HepG2 (cell line): ENCODE measurements around the gene RNASE9. TPM values are rescaled to one million over a fixed set of nuclear protein-coding genes. Genes with fewer than 3 reads are reported as not detected.

Source experiments
- ATAC-seq: fragments of 200-7000 bp; cut with Tn5 transposase; 3 replicates; pipeline ENCODE4 v1.9.1; 2020; ENCODE audit warnings: mild to moderate bottlenecking, moderate library complexity
- BruUV-seq: library from RNA; stranded (reverse); fragments of 400-500 nt; replicated peaks from 2 replicates; lab custom pipeline; 2021; lab: Mats Ljungman, UMichigan
- CTCF ChIA-PET: fragments of 300-600 bp; formaldehyde crosslinking; extraction: SDS; loops from one replicate; lab custom pipeline; 2021; ENCODE audit warnings: low total read pairs, inconsistent platforms, low intra/inter-chr PET ratio; lab: Yijun Ruan, JAX
- POLR2A ChIA-PET: fragments of 350-600 bp; sonication (Branson Sonifier 250); formaldehyde crosslinking; loops from one replicate; lab custom pipeline; 2020; ENCODE audit warnings: antibody characterized with exemption, inconsistent platforms; lab: Yijun Ruan, JAX
- DNase-seq: peaks from one replicate; pipeline ENCODE4 v3.0.0-alpha.2; 2015; ENCODE audit warnings: low spot score
- FAIRE-seq: peaks from 3 replicates; lab custom pipeline; 2011; peaks lifted over from hg19 to GRCh38; lab: Jason Lieb, UNC
- H2AFZ ChIP-seq: one replicate; pipeline ENCODE4 v1.6.1; 2011; ENCODE audit warnings: low read length, inconsistent platforms
- H3K27ac ChIP-seq: fragments of 300-600 bp; 3 replicates; pipeline ENCODE4 v1.8.0; 2011; ENCODE audit warnings: mixed run types, mild to moderate bottlenecking, mixed read lengths, low read length, inconsistent platforms; ENCODE audit not compliant: insufficient read depth; ENCODE audit errors: extremely low read length
- H3K27me3 ChIP-seq, 2 experiments: fragments of 200-600 bp in 1 of 2; 2 replicates in 1 of 2; 3 replicates in 1 of 2; pipeline versions ENCODE4 v1.6.0 to v1.8.0; 2011; ENCODE audit warnings: low read length in 2 of 2, mild to moderate bottlenecking in 2 of 2, moderate library complexity in 2 of 2, inconsistent platforms in 1 of 2; ENCODE audit not compliant: insufficient read depth in 2 of 2, control insufficient read depth in 1 of 2
- H3K36me3 ChIP-seq, 2 experiments: fragments of 200-600 bp in 1 of 2; replicated peaks in 1 of 2; 2 replicates in 1 of 2; 3 replicates in 1 of 2; pipeline versions ENCODE4 v1.5.1 to v1.8.0; 2011; ENCODE audit warnings: low read length in 2 of 2, inconsistent platforms in 1 of 2; ENCODE audit not compliant: insufficient read depth in 2 of 2, control insufficient read depth in 1 of 2
- H3K4me1 ChIP-seq: 2 replicates; pipeline ENCODE4 v1.5.1; 2012; ENCODE audit warnings: low read length, inconsistent platforms; ENCODE audit not compliant: insufficient read depth
- H3K4me2 ChIP-seq: 2 replicates; pipeline ENCODE4 v1.6.0; 2011; ENCODE audit warnings: low read depth, low read length, inconsistent platforms
- H3K4me3 ChIP-seq, 3 experiments: fragments of 200-600 bp in 1 of 3; sonication (generic), shearing (Covaris generic) in 1 of 3; replicated peaks in 1 of 3; 2 replicates each; pipeline ENCODE4 v1.5.1; 2011 to 2016; ENCODE audit warnings: low read length in 3 of 3, inconsistent platforms in 2 of 3, low read depth in 2 of 3, mild to moderate bottlenecking in 2 of 3, control low read depth in 1 of 3, mixed read lengths in 1 of 3; ENCODE audit not compliant: insufficient read depth in 1 of 3
- H3K79me2 ChIP-seq: one replicate; pipeline ENCODE4 v1.6.1; 2011; ENCODE audit warnings: low read length, inconsistent platforms; ENCODE audit not compliant: insufficient read depth
- H3K9ac ChIP-seq: 2 replicates; pipeline ENCODE4 v1.6.0; 2011; ENCODE audit warnings: mild to moderate bottlenecking, low read depth, low read length, inconsistent platforms; ENCODE audit not compliant: insufficient read depth
- H3K9me3 ChIP-seq: 2 replicates; pipeline ENCODE4 v1.5.1; 2012; ENCODE audit warnings: mild to moderate bottlenecking, low read length
- H4K20me1 ChIP-seq: 2 replicates; pipeline ENCODE4 v1.6.0; 2011; ENCODE audit warnings: inconsistent platforms, mild to moderate bottlenecking, low read length, moderate library complexity; ENCODE audit not compliant: insufficient read depth
- ATF4 ChIP-seq, 2 experiments: fragments of 450-650 bp in 1 of 2; sonication (generic) in 1 of 2; formaldehyde crosslinking; IDR thresholded peaks; 2 replicates each; pipeline versions ENCODE4 v1.5.0 to v1.8.0; 2020 to 2022; ENCODE audit warnings: mild to moderate bottlenecking in 1 of 2, missing genetic modification reagents in 1 of 2
- MAZ ChIP-seq, 2 experiments: sonication (generic) in 1 of 2; formaldehyde crosslinking in 1 of 2; IDR thresholded peaks; 2 replicates each; pipeline versions ENCODE4 v1.5.0 to v1.6.1; 2012 to 2020; ENCODE audit warnings: low read depth in 2 of 2, mild to moderate bottlenecking in 2 of 2, borderline replicate concordance in 1 of 2, improper control_type of control experiment in 1 of 2, low read length in 1 of 2, missing genetic modification reagents in 1 of 2, moderate library complexity in 1 of 2
- PATZ1 ChIP-seq: sonication (generic); formaldehyde crosslinking; IDR thresholded peaks from 2 replicates; pipeline ENCODE4 v1.4.0; 2020; ENCODE audit warnings: missing genetic modification reagents
- PAXIP1 ChIP-seq: sonication (generic); formaldehyde crosslinking; conservative IDR thresholded peaks from 2 replicates; pipeline ENCODE4 v1.4.0; 2020; ENCODE audit warnings: mild to moderate bottlenecking, missing genetic modification reagents, moderate library complexity
- PRMT3 ChIP-seq: sonication (generic); formaldehyde crosslinking; IDR thresholded peaks from 2 replicates; pipeline ENCODE4 v1.8.1; 2022; ENCODE audit warnings: low read depth, mild to moderate bottlenecking, moderate library complexity, missing genetic modification reagents, borderline replicate concordance
- RXRA ChIP-seq: sonication (generic); formaldehyde crosslinking; IDR thresholded peaks from 2 replicates; pipeline ENCODE4 v1.5.1; 2020; ENCODE audit warnings: missing genetic modification reagents
- RXRB ChIP-seq: IDR thresholded peaks from 2 replicates; pipeline ENCODE4 v1.6.1; 2016; ENCODE audit warnings: borderline replicate concordance, missing genetic modification reagents, missing compliant biosample characterization
- SALL1 ChIP-seq: sonication (generic); formaldehyde crosslinking; IDR thresholded peaks from 2 replicates; pipeline ENCODE4 v1.8.0; 2022; ENCODE audit warnings: mild to moderate bottlenecking, missing genetic modification reagents
- SAP130 ChIP-seq: IDR thresholded peaks from 2 replicates; pipeline ENCODE4 v1.6.1; 2016; ENCODE audit warnings: low read depth
- SNAPC5 ChIP-seq: sonication (generic); formaldehyde crosslinking; IDR thresholded peaks from 2 replicates; pipeline ENCODE4 v1.8.1; 2023; ENCODE audit warnings: mild to moderate bottlenecking, missing genetic modification reagents, borderline replicate concordance
- STAG1 ChIP-seq: sonication (generic); formaldehyde crosslinking; IDR thresholded peaks from 2 replicates; pipeline ENCODE4 v1.4.0; 2020; ENCODE audit warnings: missing genetic modification reagents
- ZFY ChIP-seq: sonication (generic); formaldehyde crosslinking; IDR thresholded peaks from 2 replicates; pipeline ENCODE4 v1.4.0; 2020; ENCODE audit warnings: missing genetic modification reagents
- ZNF644 ChIP-seq: IDR thresholded peaks from 2 replicates; pipeline ENCODE4 v1.6.1; 2016; ENCODE audit warnings: low read depth
- ZNF777 ChIP-seq: sonication (generic); formaldehyde crosslinking; IDR thresholded peaks from 2 replicates; pipeline ENCODE4 v1.4.0; 2020; ENCODE audit warnings: missing genetic modification reagents
- ZNF883 ChIP-seq: sonication (generic); formaldehyde crosslinking; IDR thresholded peaks from 2 replicates; pipeline ENCODE4 v1.5.1; 2020; ENCODE audit warnings: mild to moderate bottlenecking, missing genetic modification reagents; ENCODE audit errors: not compliant biosample characterization
- WGBS: methylation state at CpG from one replicate; pipeline ENCODE4 v1.1.6; 2017; ENCODE audit warnings: low lambda C conversion rate; 5-methylcytosine and 5-hydroxymethylcytosine counted together
- in situ Hi-C: cut with HindIII; loops from 2 replicates; pipeline ENCODE4 v1.10.0; 2017; ENCODE audit warnings: low pct_unique_long_range_greater_than_20kb; ENCODE audit not compliant: extremely low pct_ligation_motif_present
- intact Hi-C: fragments of 100-400 bp; cut with micrococcal nuclease; formaldehyde crosslinking; loops from one replicate; pipeline ENCODE4 v1.10.0; 2022; ENCODE audit not compliant: unreplicated experiment
- polyA plus RNA-seq, 8 experiments: library from polyadenylated mRNA; depleted of rRNA in 3 of 8; stranded (reverse) in 7 of 8; unstranded in 1 of 8; fragments of >200 nt; fragmentation: Illumina TruSeq in 4 of 8; extraction: Trizol in 4 of 8; gene quantifications; 2 replicates each; pipeline versions ENCODE4 v1.2.1 to v1.2.3, GENCODE V29; 2011 to 2016; ENCODE audit warnings: low read depth in 4 of 8, missing spikeins in 1 of 8, mixed read lengths in 1 of 8; ENCODE audit not compliant: insufficient read depth in 1 of 8
- total RNA-seq, 5 experiments: library from RNA; depleted of rRNA; stranded (reverse); fragments of >200 nt; fragmentation: Illumina TruSeq; extraction: Trizol; gene quantifications; 2 replicates each; pipeline ENCODE4 v1.2.3, GENCODE V29; 2016; ENCODE audit warnings: low read depth in 1 of 5

Gene RNASE9
- total and polyA plus RNA-seq, 2 of the 13 experiments (the other 11 are each of a cell fraction or from before 2014, with no cell fraction given): not detected

GRCh38 chr14:20606902-20607242 is 46.0 kb upstream of the RNASE9 start (continued):
- TF ChIP-seq SNAPC5 (CRISPR knock-in tag) (no peak), ZNF777 (0 out of 2 replicates have a peak, but pooled peaks have one; percentile 1), SALL1 (CRISPR knock-in tag) (peak; percentile 34; the same call in 1 of the 2 replicates), PRMT3 (no peak), SAP130 (CRISPR knock-in tag) (peak; percentile 23; the same call in 1 of the 2 replicates), ZFY (peak; percentile 50), ATF4 (CRISPR knock-in tag; IDR thresholded peaks at IDR 0.05) (peak in 1 of 2 experiments; percentile 41; a peak in 1 of 4 replicates), ZNF644 (CRISPR knock-in tag) (peak; percentile 68; the same call in 1 of the 2 replicates)

- Histone ChIP-seq H3K79me2 (no peaks in the 10 kb centered on the region), H3K4me3 (peak overlapping the region; percentile 25 to 59 (median 33); a peak in 5 of 6 replicates), H3K27ac (no peak overlapping the region), H4K20me1 (no peaks in the 10 kb centered on the region), H3K9ac (peak overlapping the region; percentile 35), H3K36me3 (no peaks in the 10 kb centered on the region), H3K9me3 (no peaks in the 10 kb centered on the region), H2AFZ (peak overlapping the region; percentile 38), H3K27me3 (no peaks in the 10 kb centered on the region; a peak in 1 of 5 replicates), H3K4me2 (peak overlapping the region; percentile 86), H3K4me1 (peaks cover 53% of the 10 kb centered on the region)
- no TSS peak for BruUV-seq
- POLR2A ChIA-PET: interaction anchor here (0.7 to 1.7 kb wide), 4 partner anchors 81 to 279 kb away, joined by 3 to 6 read pairs (median 4); partner anchors contain the start of genes PARP2 and TEP1
- CTCF ChIA-PET: interaction anchor here (1.2 to 1.8 kb wide), 3 partner anchors 75 to 279 kb away, joined by 4 to 21 read pairs (median 4); no protein-coding TSS in a partner anchor
- peak; percentile 80 for ATAC-seq
- in situ Hi-C loops: loop anchor here (5.0 to 25.0 kb wide), 3 partner anchors 74 to 279 kb away; partner anchors contain the start of genes APEX1, OSGEP, PIP4P1 and PNP
- DNase-seq: peak; percentile 79
- peak; percentile 66 for FAIRE-seq
- 2% methylated on average over 7 of the region's 8 CpGs for WGBS
- intact Hi-C loops: loop anchor here (1.0 to 5.0 kb wide), 6 partner anchors 75 to 279 kb away; partner anchors contain the start of gene PIP4P1
- TF ChIP-seq PAXIP1 (CRISPR knock-in tag) (peak; percentile 75), PATZ1 (peak; percentile 56), RXRB (CRISPR knock-in tag) (peak; percentile 63), ZNF883 (CRISPR knock-in tag) (peak; percentile 55), RXRA (CRISPR knock-in tag) (peak; percentile 13; the same call in 1 of the 2 replicates), MAZ (IDR thresholded peaks at IDR 0.05; ENCODE audit: borderline replicate concordance, low read depth, low read length) (no peak), MAZ (CRISPR knock-in tag; IDR thresholded peaks at IDR 0.05; ENCODE audit: low read depth) (peak; percentile 46; the same call in 1 of the 2 replicates), STAG1 (peak; percentile 96)
Observed at GRCh38 chr14:20606190-20606901, 45.5 kb upstream of the RNASE9 start.
